Loucy (cell line): ENCODE results near the gene LAMP1.

Source experiments
- H2AFZ ChIP-seq: fragments of 200-600 bp; sonication (generic); 2 replicates; pipeline ENCODE4 v1.6.0; 2016; ENCODE audit warnings: antibody characterized with exemption, mild to moderate bottlenecking, low read length, moderate library complexity
- H3F3A ChIP-seq: fragments of 200-600 bp; 2 replicates; pipeline ENCODE4 v1.6.0; 2016; ENCODE audit warnings: antibody characterized with exemption, low read depth, mild to moderate bottlenecking
- H3K27me3 ChIP-seq: fragments of 200-600 bp; sonication (generic); 2 replicates; pipeline ENCODE4 v1.6.1; 2014; ENCODE audit warnings: low read length, mild to moderate bottlenecking; ENCODE audit not compliant: insufficient read depth, poor library complexity, severe bottlenecking
- H3K36me3 ChIP-seq: fragments of 200-600 bp; sonication (generic); 2 replicates; pipeline ENCODE4 v1.6.1; 2016; ENCODE audit warnings: low read length; ENCODE audit not compliant: insufficient read depth
- H3K4me1 ChIP-seq: fragments of 200-600 bp; sonication (generic); 2 replicates; pipeline ENCODE4 v1.5.1; 2014; ENCODE audit warnings: low read length, mild to moderate bottlenecking; ENCODE audit not compliant: insufficient read depth, poor library complexity, severe bottlenecking
- H3K4me2 ChIP-seq: fragments of 200-600 bp; sonication (generic); 2 replicates; pipeline ENCODE4 v1.6.0; 2014; ENCODE audit warnings: antibody characterized with exemption, low read length, low read depth, mild to moderate bottlenecking; ENCODE audit not compliant: poor library complexity, severe bottlenecking
- H3K4me3 ChIP-seq: fragments of 200-600 bp; sonication (generic); 2 replicates; pipeline ENCODE4 v1.5.1; 2014; ENCODE audit warnings: low read length, mild to moderate bottlenecking, mixed read lengths; ENCODE audit not compliant: poor library complexity, severe bottlenecking
- H3K79me2 ChIP-seq: fragments of 200-600 bp; sonication (generic); 2 replicates; pipeline ENCODE4 v1.6.1; 2014; ENCODE audit warnings: low read length; ENCODE audit not compliant: insufficient read depth
- H3K9ac ChIP-seq: fragments of 200-600 bp; sonication (generic); 2 replicates; pipeline ENCODE4 v1.6.0; 2014; ENCODE audit warnings: mild to moderate bottlenecking, low read depth, low read length, moderate library complexity; ENCODE audit not compliant: poor library complexity, severe bottlenecking
- H3K9me2 ChIP-seq: fragments of 200-600 bp; sonication (generic); replicated peaks from 2 replicates; pipeline ENCODE4 v1.6.1; 2016; ENCODE audit warnings: low read depth, low read length, mixed read lengths
- H3K9me3 ChIP-seq: fragments of 200-600 bp; sonication (generic); 2 replicates; pipeline ENCODE4 v1.6.1; 2014; ENCODE audit warnings: mild to moderate bottlenecking, antibody characterized with exemption, low read length, low read depth; ENCODE audit not compliant: insufficient read depth
- H4K20me1 ChIP-seq: fragments of 200-600 bp; sonication (generic); 2 replicates; pipeline ENCODE4 v1.6.0; 2014; ENCODE audit warnings: antibody characterized with exemption, low read length, mild to moderate bottlenecking; ENCODE audit not compliant: insufficient read depth, poor library complexity, severe bottlenecking
- EZH2phosphoT487 ChIP-seq: fragments of 200-600 bp; IDR thresholded peaks from 2 replicates; pipeline ENCODE4 v1.6.1; 2018; ENCODE audit warnings: antibody characterized with exemption, mild to moderate bottlenecking, moderate library complexity, borderline replicate concordance
- TF ChIP-seq, protein P1 (sequence below): fragments of 200-600 bp; sonication (generic); conservative IDR thresholded peaks from 2 replicates; pipeline ENCODE4 v1.5.1; 2014; ENCODE audit warnings: mild to moderate bottlenecking, antibody characterized with exemption, low read length

Gene LAMP1

DNA sequence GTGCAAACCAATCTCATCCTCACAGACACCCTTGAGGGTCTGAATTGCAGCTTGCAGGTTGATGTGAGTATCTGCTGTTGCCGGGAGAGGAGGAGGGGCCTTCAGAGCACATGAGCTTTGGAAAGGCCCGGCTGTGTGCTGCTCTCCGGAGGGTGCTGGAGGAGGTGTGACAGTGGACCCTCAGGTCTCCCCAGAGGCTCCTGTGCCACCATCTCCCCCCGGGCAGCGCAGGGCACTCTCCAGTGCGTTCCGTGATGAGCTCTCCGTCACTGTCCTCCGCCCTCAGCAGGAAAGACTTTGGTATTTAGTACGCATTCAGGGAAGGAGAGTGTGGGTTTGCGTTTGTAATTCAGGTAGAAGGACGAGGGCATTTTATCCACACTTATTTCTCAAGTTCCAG is 20.0 kb downstream of the LAMP1 start:
- no peak overlapping the region for H3K4me3 ChIP-seq
- no peaks in the 10 kb centered on the region for H3K79me2 ChIP-seq
- H3K4me2 ChIP-seq: no peak overlapping the region
- no peak overlapping the region for H3K9ac ChIP-seq
- H2AFZ ChIP-seq: no peak overlapping the region
- H3K36me3 ChIP-seq: peaks cover 37% of the 10 kb centered on the region; the same call in 1 of the 2 replicates
- no peaks in the 10 kb centered on the region for H4K20me1 ChIP-seq
- H3K4me1 ChIP-seq: no peaks in the 10 kb centered on the region
- TF ChIP-seq, protein P1, sequence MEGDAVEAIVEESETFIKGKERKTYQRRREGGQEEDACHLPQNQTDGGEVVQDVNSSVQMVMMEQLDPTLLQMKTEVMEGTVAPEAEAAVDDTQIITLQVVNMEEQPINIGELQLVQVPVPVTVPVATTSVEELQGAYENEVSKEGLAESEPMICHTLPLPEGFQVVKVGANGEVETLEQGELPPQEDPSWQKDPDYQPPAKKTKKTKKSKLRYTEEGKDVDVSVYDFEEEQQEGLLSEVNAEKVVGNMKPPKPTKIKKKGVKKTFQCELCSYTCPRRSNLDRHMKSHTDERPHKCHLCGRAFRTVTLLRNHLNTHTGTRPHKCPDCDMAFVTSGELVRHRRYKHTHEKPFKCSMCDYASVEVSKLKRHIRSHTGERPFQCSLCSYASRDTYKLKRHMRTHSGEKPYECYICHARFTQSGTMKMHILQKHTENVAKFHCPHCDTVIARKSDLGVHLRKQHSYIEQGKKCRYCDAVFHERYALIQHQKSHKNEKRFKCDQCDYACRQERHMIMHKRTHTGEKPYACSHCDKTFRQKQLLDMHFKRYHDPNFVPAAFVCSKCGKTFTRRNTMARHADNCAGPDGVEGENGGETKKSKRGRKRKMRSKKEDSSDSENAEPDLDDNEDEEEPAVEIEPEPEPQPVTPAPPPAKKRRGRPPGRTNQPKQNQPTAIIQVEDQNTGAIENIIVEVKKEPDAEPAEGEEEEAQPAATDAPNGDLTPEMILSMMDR: no peak
- no peak for TF ChIP-seq EZH2phosphoT487
- H3K9me3 ChIP-seq: no peaks in the 10 kb centered on the region
- no peaks in the 10 kb centered on the region for H3K9me2 ChIP-seq
- no peaks in the 10 kb centered on the region for H3F3A ChIP-seq
- no peaks in the 10 kb centered on the region for H3K27me3 ChIP-seq

DNA sequence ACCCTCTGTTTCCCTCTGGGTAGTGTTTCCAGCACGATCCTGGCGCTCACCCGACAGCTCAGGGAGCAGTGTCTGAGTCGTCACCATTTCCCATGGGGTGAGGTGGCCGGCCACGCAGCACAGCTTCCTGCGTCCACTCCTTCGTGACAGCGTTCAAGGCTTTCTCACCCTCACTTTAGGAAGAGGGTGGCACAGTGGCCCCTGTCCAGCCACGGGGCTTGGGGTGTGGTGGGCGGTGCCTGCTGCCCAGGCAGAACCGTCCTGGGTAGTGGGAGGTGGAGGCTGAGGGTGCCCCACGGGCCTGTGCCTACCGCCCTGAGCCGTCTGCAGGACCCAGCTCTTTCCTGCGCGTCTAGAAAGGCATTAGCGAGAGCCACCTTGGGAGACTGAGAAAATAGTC is 21.9 kb downstream of the LAMP1 start:
- no peak for TF ChIP-seq EZH2phosphoT487
- TF ChIP-seq, protein P1: no peak
- Histone ChIP-seq H2AFZ (no peak overlapping the region), H4K20me1 (no peaks in the 10 kb centered on the region), H3K4me3 (no peak overlapping the region), H3K9me3 (no peaks in the 10 kb centered on the region), H3K4me1 (no peaks in the 10 kb centered on the region), H3K4me2 (no peak overlapping the region), H3K9me2 (no peaks in the 10 kb centered on the region), H3K9ac (no peak overlapping the region), H3K27me3 (no peaks in the 10 kb centered on the region), H3K79me2 (no peaks in the 10 kb centered on the region), H3F3A (no peaks in the 10 kb centered on the region), H3K36me3 (peaks cover 40% of the 10 kb centered on the region; the same call in 1 of the 2 replicates)

DNA sequence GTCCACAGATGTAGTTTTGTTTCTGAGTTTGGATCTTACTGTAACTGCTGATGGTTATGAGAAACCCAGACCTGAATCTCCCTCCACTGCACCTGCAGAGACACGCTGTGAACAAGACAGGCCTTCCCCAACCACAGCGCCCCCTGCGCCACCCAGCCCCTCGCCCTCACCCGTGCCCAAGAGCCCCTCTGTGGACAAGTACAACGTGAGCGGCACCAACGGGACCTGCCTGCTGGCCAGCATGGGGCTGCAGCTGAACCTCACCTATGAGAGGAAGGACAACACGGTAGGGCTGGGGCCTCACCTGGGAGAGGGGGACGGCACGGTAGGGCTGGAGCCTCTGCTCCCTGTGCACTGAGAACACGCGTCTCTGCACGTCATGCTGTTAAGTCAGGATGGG is 22.3 kb downstream of the LAMP1 start:
- peaks cover 44% of the 10 kb centered on the region; the same call in 1 of the 2 replicates for H3K36me3 ChIP-seq
- H3K4me3 ChIP-seq: no peak overlapping the region
- H4K20me1 ChIP-seq: no peaks in the 10 kb centered on the region
- TF ChIP-seq, protein P1: no peak
- TF ChIP-seq EZH2phosphoT487: no peak
- H3K9me2 ChIP-seq: no peaks in the 10 kb centered on the region
- H2AFZ ChIP-seq: no peak overlapping the region
- no peaks in the 10 kb centered on the region for H3F3A ChIP-seq
- H3K4me2 ChIP-seq: no peak overlapping the region
- no peaks in the 10 kb centered on the region for H3K4me1 ChIP-seq
- H3K79me2 ChIP-seq: no peaks in the 10 kb centered on the region
- H3K9me3 ChIP-seq: no peaks in the 10 kb centered on the region
- no peaks in the 10 kb centered on the region for H3K27me3 ChIP-seq
- H3K9ac ChIP-seq: no peak overlapping the region
